HEK293T (cell line): ENCODE results near the gene CEP97.
"Not testable (repeated sequence)": the region's sequence is repeated elsewhere in the genome, so short reads cannot be mapped to it uniquely, and the experiment has no call there.

Source experiments
- CTCF ChIA-PET: fragments of 350-600 bp; formaldehyde crosslinking; extraction: SDS; loops from one replicate; lab custom pipeline; 2021; ENCODE audit warnings: antibody characterized with exemption, inconsistent platforms; lab: Yijun Ruan, JAX
- POLR2A ChIA-PET: fragments of 350-600 bp; formaldehyde crosslinking; extraction: SDS; loops from one replicate; lab custom pipeline; 2020; ENCODE audit warnings: antibody characterized with exemption, inconsistent platforms; lab: Yijun Ruan, JAX
- DNase-seq: peaks from one replicate; pipeline ENCODE4 v3.0.0; 2012; ENCODE audit warnings: mixed read lengths; ENCODE audit errors: extremely low spot score
- ARNT ChIP-seq: fragments of 450-650 bp; IDR thresholded peaks from 2 replicates; pipeline ENCODE4 v1.6.1; 2017; ENCODE audit warnings: mild to moderate bottlenecking
- BHLHE40 ChIP-seq: fragments of 450-650 bp; IDR thresholded peaks from 2 replicates; pipeline ENCODE4 v1.6.1; 2016; ENCODE audit warnings: mild to moderate bottlenecking, moderate library complexity, borderline replicate concordance
- CTBP1 ChIP-seq: fragments of 450-650 bp; IDR thresholded peaks from 2 replicates; pipeline ENCODE4 v1.6.1; 2016; ENCODE audit warnings: borderline replicate concordance
- ELF4 ChIP-seq: fragments of 450-650 bp; IDR thresholded peaks from 2 replicates; pipeline ENCODE4 v1.6.1; 2017; ENCODE audit warnings: antibody characterized with exemption
- FOXA1 ChIP-seq: fragments of 450-650 bp; IDR thresholded peaks from 2 replicates; pipeline ENCODE4 v1.6.1; 2016; ENCODE audit warnings: mild to moderate bottlenecking
- FOXK2 ChIP-seq: fragments of 450-650 bp; IDR thresholded peaks from 2 replicates; pipeline ENCODE4 v1.6.1; 2016; ENCODE audit warnings: mild to moderate bottlenecking
- FOXM1 ChIP-seq: fragments of 450-650 bp; IDR thresholded peaks from 2 replicates; pipeline ENCODE4 v1.6.1; 2017; ENCODE audit warnings: mild to moderate bottlenecking, borderline replicate concordance
- HDGF ChIP-seq: fragments of 450-650 bp; IDR thresholded peaks from 2 replicates; pipeline ENCODE4 v1.6.1; 2017; ENCODE audit warnings: antibody characterized with exemption, borderline replicate concordance
- L3MBTL2 ChIP-seq: fragments of 450-650 bp; conservative IDR thresholded peaks from 2 replicates; pipeline ENCODE4 v1.6.1; 2016; ENCODE audit warnings: mild to moderate bottlenecking
- LEF1 ChIP-seq: fragments of 450-650 bp; IDR thresholded peaks from 2 replicates; pipeline ENCODE4 v1.6.1; 2017; ENCODE audit warnings: mild to moderate bottlenecking, borderline replicate concordance
- NFRKB ChIP-seq: fragments of 450-650 bp; IDR thresholded peaks from 2 replicates; pipeline ENCODE4 v1.6.1; 2016; ENCODE audit warnings: mild to moderate bottlenecking, moderate library complexity
- PKNOX1 ChIP-seq: fragments of 450-650 bp; IDR thresholded peaks from 2 replicates; pipeline ENCODE4 v1.6.1; 2016
- SP1 ChIP-seq: fragments of 450-650 bp; IDR thresholded peaks from 2 replicates; pipeline ENCODE4 v1.6.1; 2017
- SUZ12 ChIP-seq: fragments of 450-650 bp; IDR thresholded peaks from 2 replicates; pipeline ENCODE4 v1.6.1; 2016; ENCODE audit warnings: mild to moderate bottlenecking
- TARDBP ChIP-seq: fragments of 450-650 bp; IDR thresholded peaks from 2 replicates; pipeline ENCODE4 v1.6.1; 2016
- ZNF384 ChIP-seq: fragments of 450-650 bp; IDR thresholded peaks from 2 replicates; pipeline ENCODE4 v1.6.1; 2016

The CEP97 gene

GRCh38 chr3:101762041-101762646 lies 37.7 kb downstream of the CEP97 start:
- TF ChIP-seq CTBP1 (no peak), ARNT (no peak), HDGF (no peak), ELF4 (no peak), ZNF384 (no peak), L3MBTL2 (no peak), NFRKB (no peak), TARDBP (no peak), PKNOX1 (no peak)
- ChIA-PET CTCF (no interaction called here), POLR2A (no interaction called here)
- no peak for DNase-seq

- DNase-seq, CTCF ChIA-PET, POLR2A ChIA-PET: not testable (repeated sequence)
Measured at GRCh38 chr3:101777745-101778281, 53.4 kb downstream of the CEP97 start.

GRCh38 chr3:101778385-101779046 lies 54.1 kb downstream of the CEP97 start:
- no peak for DNase-seq
- TF ChIP-seq PKNOX1 (no peak), BHLHE40 (no peak), FOXM1 (no peak), SUZ12 (no peak), ELF4 (no peak), L3MBTL2 (no peak), HDGF (no peak), SP1 (no peak), LEF1 (no peak), ZNF384 (no peak), FOXK2 (no peak)
- CTCF ChIA-PET: no interaction called here
- POLR2A ChIA-PET: interaction anchor here (1.0 to 1.7 kb wide), 4 partner anchors 14 to 92 kb away, joined by 3 to 10 read pairs (median 6); partner anchors contain the start of genes CEP97 and RPL24

GRCh38 chr3:101779047-101779821 lies 54.8 kb downstream of the CEP97 start, which contains the start of gene NXPE3:
Gene NXPE3, plus strand, starts transcription at chr3:101779211. Its CDS starts 6,386 bp downstream, at chr3:101785597.
- TF ChIP-seq PKNOX1 (peak; percentile 99), FOXA1 (no peak), CTBP1 (peak; percentile 42; the same call in 1 of the 2 replicates), L3MBTL2 (peak; percentile 94), SP1 (no peak), ZNF384 (no peak), ARNT (no peak)
- ChIA-PET CTCF (no interaction called here), POLR2A (interaction anchor here (1.0 to 1.7 kb wide), 4 partner anchors 14 to 93 kb away, joined by 3 to 10 read pairs (median 6); partner anchors contain the start of genes CEP97 and RPL24)
- DNase-seq: peak; percentile 90

- peak; percentile 42 for DNase-seq
- no peak for TF ChIP-seq ZNF384
- TF ChIP-seq ARNT: no peak
- TF ChIP-seq NFRKB: no peak
- TF ChIP-seq CTBP1: no peak
- no peak for TF ChIP-seq SP1
- no peak for TF ChIP-seq PKNOX1
- no peak for TF ChIP-seq FOXA1
- TF ChIP-seq L3MBTL2: no peak
- no peak for TF ChIP-seq BHLHE40
- no peak for TF ChIP-seq HDGF
- no peak for TF ChIP-seq FOXK2
- CTCF ChIA-PET: no interaction called here
- POLR2A ChIA-PET: interaction anchor here (1.7 kb wide), 1 partner anchor 55 kb away, joined by 10 read pairs; the partner anchor contains the start of gene CEP97
Measured at GRCh38 chr3:101779822-101780381, 55.5 kb downstream of the CEP97 start.
